ENCODE results near the gene TFIP11. TPM values are rescaled to one million over a fixed set of nuclear protein-coding genes. Genes with fewer than 3 reads are reported as not detected.

The TFIP11 gene
- total RNA-seq, 1 donor from 2014 or later: 30.3 TPM

- Histone ChIP-seq H3K27me3 (ENCODE audit: control insufficient read depth in 3 of 3, insufficient read depth in 3 of 3, low read length in 3 of 3) (no peaks in the 10 kb centered on the region), H3K9ac (ENCODE audit: low read depth in 1 of 3, low read length in 3 of 3) (peak overlapping the region in 2 of 3 donors; percentile 20 to 45), H3K27ac (ENCODE audit: low read depth, low read length) (no peak overlapping the region), H3K9me3 (ENCODE audit: control insufficient read depth in 3 of 3, low read length in 3 of 3) (no peaks in the 10 kb centered on the region), H3K4me3 (ENCODE audit: low read length in 3 of 3) (no peak overlapping the region), H3K4me1 (ENCODE audit: control insufficient read depth in 3 of 3, insufficient read depth in 3 of 3, low read length in 3 of 3) (peaks cover 66 to 82% (median 77%) of the 10 kb centered on the region in 3 donors), H3K36me3 (ENCODE audit: control insufficient read depth in 3 of 3, insufficient read depth in 3 of 3, low read length in 3 of 3) (no peaks in the 10 kb centered on the region)
Measured at GRCh38 chr22:26551568-26551967, 39.3 kb upstream of the TFIP11 start.

- Histone ChIP-seq H3K9me3 (ENCODE audit: control insufficient read depth in 3 of 3, low read length in 3 of 3) (no peaks in the 10 kb centered on the region), H3K4me3 (ENCODE audit: low read length in 3 of 3) (peak overlapping the region in 2 of 3 donors; percentile 45), H3K36me3 (ENCODE audit: control insufficient read depth in 3 of 3, insufficient read depth in 3 of 3, low read length in 3 of 3) (no peaks in the 10 kb centered on the region), H3K27me3 (ENCODE audit: control insufficient read depth in 3 of 3, insufficient read depth in 3 of 3, low read length in 3 of 3) (no peaks in the 10 kb centered on the region), H3K9ac (ENCODE audit: low read depth in 1 of 3, low read length in 3 of 3) (peak overlapping the region in 2 of 3 donors; percentile 65), H3K27ac (ENCODE audit: low read depth, low read length) (peak overlapping the region; percentile 81), H3K4me1 (ENCODE audit: control insufficient read depth in 3 of 3, insufficient read depth in 3 of 3, low read length in 3 of 3) (peaks cover 65 to 81% (median 75%) of the 10 kb centered on the region in 3 donors)
Measured at GRCh38 chr22:26550498-26551033, 38.3 kb upstream of the TFIP11 start.

GRCh38 chr22:26549902-26550497, 37.7 kb upstream of the TFIP11 start:
- Histone ChIP-seq H3K36me3 (ENCODE audit: control insufficient read depth in 3 of 3, insufficient read depth in 3 of 3, low read length in 3 of 3) (no peaks in the 10 kb centered on the region), H3K27me3 (ENCODE audit: control insufficient read depth in 3 of 3, insufficient read depth in 3 of 3, low read length in 3 of 3) (no peaks in the 10 kb centered on the region), H3K27ac (ENCODE audit: low read depth, low read length) (peak overlapping the region; percentile 81), H3K4me1 (ENCODE audit: control insufficient read depth in 3 of 3, insufficient read depth in 3 of 3, low read length in 3 of 3) (peaks cover 63 to 79% (median 74%) of the 10 kb centered on the region in 3 donors), H3K4me3 (ENCODE audit: low read length in 3 of 3) (peak overlapping the region in 1 of 3 donors; percentile 9), H3K9me3 (ENCODE audit: control insufficient read depth in 3 of 3, low read length in 3 of 3) (no peaks in the 10 kb centered on the region), H3K9ac (ENCODE audit: low read depth in 1 of 3, low read length in 3 of 3) (peak overlapping the region in 1 of 3 donors; percentile 65)

GRCh38 chr22:26548984-26549383, 36.7 kb upstream of the TFIP11 start:
- H3K9me3 ChIP-seq (ENCODE audit: control insufficient read depth in 3 of 3, low read length in 3 of 3): no peaks in the 10 kb centered on the region
- H3K9ac ChIP-seq (ENCODE audit: low read depth in 1 of 3, low read length in 3 of 3): peak overlapping the region in 1 of 3 donors; percentile 47
- H3K4me1 ChIP-seq (ENCODE audit: control insufficient read depth in 3 of 3, insufficient read depth in 3 of 3, low read length in 3 of 3): peaks cover 63 to 79% (median 74%) of the 10 kb centered on the region in 3 donors
- H3K27ac ChIP-seq (ENCODE audit: low read depth, low read length): peak overlapping the region; percentile 41
- H3K27me3 ChIP-seq (ENCODE audit: control insufficient read depth in 3 of 3, insufficient read depth in 3 of 3, low read length in 3 of 3): no peaks in the 10 kb centered on the region
- no peak overlapping the region for H3K4me3 ChIP-seq (ENCODE audit: low read length in 3 of 3)
- H3K36me3 ChIP-seq (ENCODE audit: control insufficient read depth in 3 of 3, insufficient read depth in 3 of 3, low read length in 3 of 3): no peaks in the 10 kb centered on the region

- Histone ChIP-seq H3K4me1 (ENCODE audit: control insufficient read depth in 3 of 3, insufficient read depth in 3 of 3, low read length in 3 of 3) (peaks cover 57 to 78% (median 73%) of the 10 kb centered on the region in 3 donors), H3K27ac (ENCODE audit: low read depth, low read length) (peak overlapping the region; percentile 41), H3K4me3 (ENCODE audit: low read length in 3 of 3) (no peak overlapping the region), H3K27me3 (ENCODE audit: control insufficient read depth in 3 of 3, insufficient read depth in 3 of 3, low read length in 3 of 3) (no peaks in the 10 kb centered on the region), H3K9me3 (ENCODE audit: control insufficient read depth in 3 of 3, low read length in 3 of 3) (no peaks in the 10 kb centered on the region), H3K36me3 (ENCODE audit: control insufficient read depth in 3 of 3, insufficient read depth in 3 of 3, low read length in 3 of 3) (peaks cover 0 to 4% (median 3%) of the 10 kb centered on the region in 3 donors), H3K9ac (ENCODE audit: low read depth in 1 of 3, low read length in 3 of 3) (no peak overlapping the region)
Measured at GRCh38 chr22:26548303-26548702, 36.0 kb upstream of the TFIP11 start.

GRCh38 chr22:26547837-26548236, 35.6 kb upstream of the TFIP11 start:
- H3K9me3 ChIP-seq (ENCODE audit: control insufficient read depth in 3 of 3, low read length in 3 of 3): no peaks in the 10 kb centered on the region
- H3K36me3 ChIP-seq (ENCODE audit: control insufficient read depth in 3 of 3, insufficient read depth in 3 of 3, low read length in 3 of 3): peaks cover 3 to 8% (median 3%) of the 10 kb centered on the region in 3 donors
- H3K27ac ChIP-seq (ENCODE audit: low read depth, low read length): no peak overlapping the region
- H3K4me3 ChIP-seq (ENCODE audit: low read length in 3 of 3): no peak overlapping the region
- no peaks in the 10 kb centered on the region for H3K27me3 ChIP-seq (ENCODE audit: control insufficient read depth in 3 of 3, insufficient read depth in 3 of 3, low read length in 3 of 3)
- peak overlapping the region in 1 of 3 donors; percentile 45 for H3K9ac ChIP-seq (ENCODE audit: low read depth in 1 of 3, low read length in 3 of 3)
- H3K4me1 ChIP-seq (ENCODE audit: control insufficient read depth in 3 of 3, insufficient read depth in 3 of 3, low read length in 3 of 3): peaks cover 55 to 74% (median 71%) of the 10 kb centered on the region in 3 donors

GRCh38 chr22:26547426-26547825, 35.2 kb upstream of the TFIP11 start:
- Histone ChIP-seq H3K9ac (ENCODE audit: low read depth in 1 of 3, low read length in 3 of 3) (peak overlapping the region in 1 of 3 donors; percentile 45), H3K4me1 (ENCODE audit: control insufficient read depth in 3 of 3, insufficient read depth in 3 of 3, low read length in 3 of 3) (peaks cover 55 to 75% (median 69%) of the 10 kb centered on the region in 3 donors), H3K4me3 (ENCODE audit: low read length in 3 of 3) (no peak overlapping the region)

GRCh38 chr22:26546282-26546681, 34.0 kb upstream of the TFIP11 start:
- H3K27ac ChIP-seq (ENCODE audit: low read depth, low read length): peak overlapping the region; percentile 10
- peak overlapping the region in 1 of 3 donors; percentile 63 for H3K9ac ChIP-seq (ENCODE audit: low read depth in 1 of 3, low read length in 3 of 3)
- H3K4me3 ChIP-seq (ENCODE audit: low read length in 3 of 3): no peak overlapping the region
- H3K9me3 ChIP-seq (ENCODE audit: control insufficient read depth in 3 of 3, low read length in 3 of 3): no peaks in the 10 kb centered on the region
- peaks cover 6 to 13% (median 9%) of the 10 kb centered on the region in 3 donors for H3K36me3 ChIP-seq (ENCODE audit: control insufficient read depth in 3 of 3, insufficient read depth in 3 of 3, low read length in 3 of 3)
- H3K27me3 ChIP-seq (ENCODE audit: control insufficient read depth in 3 of 3, insufficient read depth in 3 of 3, low read length in 3 of 3): no peaks in the 10 kb centered on the region
- peaks cover 52 to 68% (median 64%) of the 10 kb centered on the region in 3 donors for H3K4me1 ChIP-seq (ENCODE audit: control insufficient read depth in 3 of 3, insufficient read depth in 3 of 3, low read length in 3 of 3)

More at GRCh38 chr22:26547426-26547825, 35.2 kb upstream of the TFIP11 start:
- Histone ChIP-seq H3K9me3 (ENCODE audit: control insufficient read depth in 3 of 3, low read length in 3 of 3) (no peaks in the 10 kb centered on the region), H3K27me3 (ENCODE audit: control insufficient read depth in 3 of 3, insufficient read depth in 3 of 3, low read length in 3 of 3) (no peaks in the 10 kb centered on the region), H3K36me3 (ENCODE audit: control insufficient read depth in 3 of 3, insufficient read depth in 3 of 3, low read length in 3 of 3) (peaks cover 3 to 12% (median 7%) of the 10 kb centered on the region in 3 donors), H3K27ac (ENCODE audit: low read depth, low read length) (peak overlapping the region; percentile 10)

- Histone ChIP-seq H3K4me3 (ENCODE audit: low read length in 3 of 3) (no peak overlapping the region), H3K4me1 (ENCODE audit: control insufficient read depth in 3 of 3, insufficient read depth in 3 of 3, low read length in 3 of 3) (peaks cover 48 to 64% (median 59%) of the 10 kb centered on the region in 3 donors), H3K9me3 (ENCODE audit: control insufficient read depth in 3 of 3, low read length in 3 of 3) (no peaks in the 10 kb centered on the region), H3K27me3 (ENCODE audit: control insufficient read depth in 3 of 3, insufficient read depth in 3 of 3, low read length in 3 of 3) (no peaks in the 10 kb centered on the region), H3K9ac (ENCODE audit: low read depth in 1 of 3, low read length in 3 of 3) (peak overlapping the region in 1 of 3 donors; percentile 63), H3K27ac (ENCODE audit: low read depth, low read length) (peak overlapping the region; percentile 10), H3K36me3 (ENCODE audit: control insufficient read depth in 3 of 3, insufficient read depth in 3 of 3, low read length in 3 of 3) (peaks cover 11 to 16% (median 14%) of the 10 kb centered on the region in 3 donors)
Measured at GRCh38 chr22:26545827-26546226, 33.6 kb upstream of the TFIP11 start.

- Histone ChIP-seq H3K36me3 (ENCODE audit: control insufficient read depth in 3 of 3, insufficient read depth in 3 of 3, low read length in 3 of 3) (peaks cover 15 to 20% (median 16%) of the 10 kb centered on the region in 3 donors), H3K27me3 (ENCODE audit: control insufficient read depth in 3 of 3, insufficient read depth in 3 of 3, low read length in 3 of 3) (no peaks in the 10 kb centered on the region), H3K9me3 (ENCODE audit: control insufficient read depth in 3 of 3, low read length in 3 of 3) (no peaks in the 10 kb centered on the region), H3K4me1 (ENCODE audit: control insufficient read depth in 3 of 3, insufficient read depth in 3 of 3, low read length in 3 of 3) (peaks cover 43 to 59% (median 55%) of the 10 kb centered on the region in 3 donors), H3K27ac (ENCODE audit: low read depth, low read length) (peak overlapping the region; percentile 10), H3K4me3 (ENCODE audit: low read length in 3 of 3) (no peak overlapping the region), H3K9ac (ENCODE audit: low read depth in 1 of 3, low read length in 3 of 3) (no peak overlapping the region)
Measured at GRCh38 chr22:26545385-26545784, 33.1 kb upstream of the TFIP11 start.
